ENCODE results near the gene RPS6KC1. TPM values are rescaled to one million over a fixed set of nuclear protein-coding genes. Genes with fewer than 3 reads are reported as not detected.

The RPS6KC1 gene
- total and polyA plus RNA-seq, 2 of the 4 experiments (the other 2 are of a cell fraction), result 7.9 to 23.7 TPM

DNA sequence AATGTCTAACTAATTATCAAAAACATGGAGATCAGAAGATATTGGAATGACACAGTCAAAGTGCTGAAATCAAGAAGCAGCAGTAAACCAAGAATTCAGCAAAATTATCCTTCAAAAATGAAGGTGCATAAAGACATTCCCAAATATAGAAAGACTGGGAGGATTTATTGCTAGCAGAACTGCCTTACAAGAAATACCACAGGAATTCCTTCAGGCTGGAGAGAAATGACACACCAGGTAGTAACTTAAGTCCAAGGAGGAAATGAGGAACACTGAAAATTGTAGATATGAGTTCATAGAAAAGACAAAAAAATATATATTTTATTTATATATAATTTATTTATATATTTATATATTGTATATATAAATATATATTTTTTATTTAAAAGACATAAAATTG, 217.2 kb downstream of the RPS6KC1 start:
- no peak overlapping the region for H2BK20ac ChIP-seq (ENCODE audit: low read depth, low read length)
- TF ChIP-seq MAZ (IDR thresholded peaks at IDR 0.05; ENCODE audit: borderline replicate concordance, low read depth, low read length) (no peak), FOS (IDR thresholded peaks at IDR 0.05; ENCODE audit: low read depth, low read length) (no peak), MXI1 (IDR thresholded peaks at IDR 0.05; ENCODE audit: borderline replicate concordance, low read depth, low read length) (no peak), CHD1 (IDR thresholded peaks at IDR 0.05; ENCODE audit: low read depth, low read length) (no peak), SMC3 (IDR thresholded peaks at IDR 0.05; ENCODE audit: low read depth, low read length) (no peak), USF2 (IDR thresholded peaks at IDR 0.05; ENCODE audit: low read depth, low read length) (no peak), RAD21 (IDR thresholded peaks at IDR 0.05; ENCODE audit: low read length) (no peak), CEBPB (IDR thresholded peaks at IDR 0.05; ENCODE audit: low read depth, low read length) (no peak), CTCF (conservative IDR thresholded peaks at IDR 0.05; ENCODE audit: low read depth, low read length) (no peak), POLR2A (IDR thresholded peaks at IDR 0.05; ENCODE audit: low read depth, low read length) (no peak), BHLHE40 (IDR thresholded peaks at IDR 0.05; ENCODE audit: low read depth, low read length) (no peak)
- TF ChIP-seq, protein P1, sequence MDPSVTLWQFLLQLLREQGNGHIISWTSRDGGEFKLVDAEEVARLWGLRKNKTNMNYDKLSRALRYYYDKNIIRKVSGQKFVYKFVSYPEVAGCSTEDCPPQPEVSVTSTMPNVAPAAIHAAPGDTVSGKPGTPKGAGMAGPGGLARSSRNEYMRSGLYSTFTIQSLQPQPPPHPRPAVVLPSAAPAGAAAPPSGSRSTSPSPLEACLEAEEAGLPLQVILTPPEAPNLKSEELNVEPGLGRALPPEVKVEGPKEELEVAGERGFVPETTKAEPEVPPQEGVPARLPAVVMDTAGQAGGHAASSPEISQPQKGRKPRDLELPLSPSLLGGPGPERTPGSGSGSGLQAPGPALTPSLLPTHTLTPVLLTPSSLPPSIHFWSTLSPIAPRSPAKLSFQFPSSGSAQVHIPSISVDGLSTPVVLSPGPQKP (IDR thresholded peaks at IDR 0.05; ENCODE audit: borderline replicate concordance, low read depth, low read length), result no peak
- no peak overlapping the region for H2BK5ac ChIP-seq (ENCODE audit: low read depth, low read length, poor library complexity, severe bottlenecking)
- H2BK15ac ChIP-seq (ENCODE audit: low read depth, low read length), result no peak overlapping the region
- CTCF ChIA-PET, result no interaction called here
- H4K8ac ChIP-seq (ENCODE audit: low read depth in 2 of 2, low read length in 2 of 2), result no peak overlapping the region; a peak in 1 of 4 replicates
- no peak overlapping the region for H2AK5ac ChIP-seq (ENCODE audit: low read depth, low read length)
- no peak overlapping the region for H3K4ac ChIP-seq (ENCODE audit: low read depth, low read length)
- H3K9me3 ChIP-seq (ENCODE audit: control insufficient read depth, insufficient read depth, low read length), result no peaks in the 10 kb centered on the region
- H3K9ac ChIP-seq (ENCODE audit: low read depth, low read length), result no peak overlapping the region
- no peaks in the 10 kb centered on the region for H3K79me1 ChIP-seq (ENCODE audit: low read depth in 1 of 2, low read length in 2 of 2)
- intact Hi-C loops (cut with micrococcal nuclease), result no loop called here
- no peak overlapping the region for H3K23ac ChIP-seq (ENCODE audit: low read depth, low read length)
- in situ Hi-C loops (cut with MboI; ENCODE audit: low sequenced_read_pairs), result no loop called here
- no peak overlapping the region for H2AFZ ChIP-seq (replicated peaks; ENCODE audit: low read length, poor library complexity)
- no peaks in the 10 kb centered on the region for H3K36me3 ChIP-seq (ENCODE audit: control insufficient read depth, insufficient read depth, low read length)
- H3K18ac ChIP-seq (ENCODE audit: low read depth, low read length), result no peak overlapping the region
- no peak overlapping the region for H3K4me3 ChIP-seq (ENCODE audit: insufficient read depth, low read depth, low read length)
- no peak overlapping the region for H4K91ac ChIP-seq (ENCODE audit: insufficient read depth, low read depth, low read length)
- H4K5ac ChIP-seq (ENCODE audit: low read depth, low read length), result no peak overlapping the region
- H3K56ac ChIP-seq (ENCODE audit: extremely low read depth, insufficient read depth, low read length), result no peak overlapping the region
- BruUV-seq (replicated peaks), result no TSS peak
- 0 out of 2 replicates have a peak, but pooled peaks cover 2% of the 10 kb centered on the region for H3K9me1 ChIP-seq (ENCODE audit: insufficient read depth, low read length)
- H3K27me3 ChIP-seq (ENCODE audit: control insufficient read depth, insufficient read depth, low read length), result no peaks in the 10 kb centered on the region
- no peak overlapping the region for H3K14ac ChIP-seq (replicated peaks; ENCODE audit: low read depth, low read length)
- POLR2A ChIA-PET (ENCODE audit: unreplicated experiment), result no interaction called here
- no peak overlapping the region for H2AK9ac ChIP-seq (replicated peaks; ENCODE audit: low read depth, low read length, poor library complexity)
- H3K4me2 ChIP-seq (ENCODE audit: low read depth, low read length), result no peak overlapping the region
- H4K20me1 ChIP-seq (ENCODE audit: insufficient read depth, low read length), result no peaks in the 10 kb centered on the region
- H3K27ac ChIP-seq (ENCODE audit: insufficient read depth, low read length), result no peak overlapping the region
- peaks cover 4% of the 10 kb centered on the region for H3K4me1 ChIP-seq (ENCODE audit: control insufficient read depth, insufficient read depth, low read length)
- ATAC-seq (ENCODE audit: low read depth), result no peak
- H2BK120ac ChIP-seq (ENCODE audit: low read depth, low read length), result no peak overlapping the region
- DNase-seq, result peak; percentile 63
- dilution Hi-C loops (cut with HindIII; ENCODE audit: low sequenced_read_pairs, unreplicated experiment), result no loop called here
